Measurements from ENCODE around the gene NAGS. TPM values are rescaled to one million over a fixed set of nuclear protein-coding genes. Genes with fewer than 3 reads are reported as not detected.

Gene NAGS
- polyA plus RNA-seq, 1 donor (not counting 4 experiments of a cell fraction or from before 2014, with no cell fraction given), result 1.8 TPM

DNA sequence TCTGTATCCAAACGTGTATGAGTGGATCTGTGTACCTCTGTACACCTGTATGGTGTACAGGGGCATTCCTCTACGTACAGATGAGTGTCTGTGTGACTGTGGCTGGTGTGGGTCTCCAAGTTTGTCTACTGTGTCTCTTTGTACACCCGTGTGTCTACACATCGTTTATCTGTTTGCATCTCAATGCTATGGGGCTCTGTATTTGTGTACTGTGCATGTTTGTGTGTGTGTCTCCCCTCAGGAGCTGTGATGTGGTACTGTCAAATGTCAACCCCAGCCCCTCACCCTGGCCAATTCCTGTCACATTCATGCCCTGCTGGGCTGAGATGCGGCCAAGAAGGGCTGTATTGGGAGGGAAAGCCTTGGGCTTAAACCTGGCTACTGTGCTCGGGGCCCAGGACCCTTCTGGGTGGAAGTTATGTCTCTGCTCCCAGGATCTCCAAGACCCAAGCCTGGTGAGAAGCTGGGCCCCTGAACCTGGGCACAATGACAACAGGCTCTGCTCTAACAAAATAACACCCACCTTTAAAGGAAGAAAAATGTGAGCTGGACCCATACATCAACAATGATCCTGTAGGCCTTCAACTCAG, 3.5 kb upstream of the NAGS start:
- H3K27me3 ChIP-seq (ENCODE audit: control insufficient read depth, extremely low read depth, insufficient read depth, low read length), result no peaks in the 10 kb centered on the region
- DNase-seq (ENCODE audit: low read depth, low spot score) (no peak), FAIRE-seq (no peak)
- no peaks in the 10 kb centered on the region for H3K9me1 ChIP-seq (ENCODE audit: control insufficient read depth, extremely low read depth, insufficient read depth, low read length)
- TF ChIP-seq EZH2 (IDR thresholded peaks at IDR 0.05; ENCODE audit: low read length), result no peak
- TF ChIP-seq, protein P1, sequence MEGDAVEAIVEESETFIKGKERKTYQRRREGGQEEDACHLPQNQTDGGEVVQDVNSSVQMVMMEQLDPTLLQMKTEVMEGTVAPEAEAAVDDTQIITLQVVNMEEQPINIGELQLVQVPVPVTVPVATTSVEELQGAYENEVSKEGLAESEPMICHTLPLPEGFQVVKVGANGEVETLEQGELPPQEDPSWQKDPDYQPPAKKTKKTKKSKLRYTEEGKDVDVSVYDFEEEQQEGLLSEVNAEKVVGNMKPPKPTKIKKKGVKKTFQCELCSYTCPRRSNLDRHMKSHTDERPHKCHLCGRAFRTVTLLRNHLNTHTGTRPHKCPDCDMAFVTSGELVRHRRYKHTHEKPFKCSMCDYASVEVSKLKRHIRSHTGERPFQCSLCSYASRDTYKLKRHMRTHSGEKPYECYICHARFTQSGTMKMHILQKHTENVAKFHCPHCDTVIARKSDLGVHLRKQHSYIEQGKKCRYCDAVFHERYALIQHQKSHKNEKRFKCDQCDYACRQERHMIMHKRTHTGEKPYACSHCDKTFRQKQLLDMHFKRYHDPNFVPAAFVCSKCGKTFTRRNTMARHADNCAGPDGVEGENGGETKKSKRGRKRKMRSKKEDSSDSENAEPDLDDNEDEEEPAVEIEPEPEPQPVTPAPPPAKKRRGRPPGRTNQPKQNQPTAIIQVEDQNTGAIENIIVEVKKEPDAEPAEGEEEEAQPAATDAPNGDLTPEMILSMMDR (optimal IDR thresholded peaks at IDR 0.05 in 1 of 3, IDR thresholded peaks at IDR 0.05 in 1 of 3, conservative IDR thresholded peaks at IDR 0.05 in 1 of 3; ENCODE audit: extremely low read depth in 1 of 3, insufficient read depth in 2 of 3, low read length in 3 of 3), result no peak
- no peak overlapping the region for H3K9ac ChIP-seq (ENCODE audit: control insufficient read depth, extremely low read depth, insufficient read depth, low read length)
- H3K4me1 ChIP-seq (ENCODE audit: control insufficient read depth, extremely low read depth, insufficient read depth, low read length), result peaks cover 19% of the 10 kb centered on the region
- no peaks in the 10 kb centered on the region for H3K9me3 ChIP-seq (ENCODE audit: control insufficient read depth, low read depth, low read length)
- no peaks in the 10 kb centered on the region for H3K79me2 ChIP-seq (ENCODE audit: control insufficient read depth, insufficient read depth, low read length)
- no peaks in the 10 kb centered on the region for H4K20me1 ChIP-seq (ENCODE audit: control insufficient read depth, extremely low read depth, insufficient read depth, low read length)
- no peak overlapping the region for H3K4me2 ChIP-seq (ENCODE audit: control insufficient read depth, extremely low read depth, insufficient read depth, low read depth, low read length)
- H3K4me3 ChIP-seq (ENCODE audit: control insufficient read depth in 2 of 3, extremely low read depth in 1 of 3, insufficient read depth in 2 of 3, low read depth in 1 of 3, low read length in 3 of 3), result no peak overlapping the region
- no peaks in the 10 kb centered on the region for H3K36me3 ChIP-seq (ENCODE audit: control insufficient read depth in 2 of 2, extremely low read depth in 1 of 2, insufficient read depth in 2 of 2, low read length in 2 of 2)
- dilution Hi-C loops (cut with MboI; ENCODE audit: extremely low pct_ligation_motif_present, low sequenced_read_pairs), result no loop called here
- no peak overlapping the region for H3K27ac ChIP-seq (ENCODE audit: control insufficient read depth, insufficient read depth, low read length)
- H2AFZ ChIP-seq (ENCODE audit: control insufficient read depth, low read length), result no peak overlapping the region

- H3K79me2 ChIP-seq (ENCODE audit: control insufficient read depth, insufficient read depth, low read length), result no peaks in the 10 kb centered on the region
- H3K4me2 ChIP-seq (ENCODE audit: control insufficient read depth, extremely low read depth, insufficient read depth, low read depth, low read length), result no peak overlapping the region
- no peak overlapping the region for H3K9ac ChIP-seq (ENCODE audit: control insufficient read depth, extremely low read depth, insufficient read depth, low read length)
- no peak overlapping the region for H2AFZ ChIP-seq (ENCODE audit: control insufficient read depth, low read length)
- no peak overlapping the region for H3K4me3 ChIP-seq (ENCODE audit: control insufficient read depth in 2 of 3, extremely low read depth in 1 of 3, insufficient read depth in 2 of 3, low read depth in 1 of 3, low read length in 3 of 3)
- TF ChIP-seq, protein P1 (optimal IDR thresholded peaks at IDR 0.05 in 1 of 3, IDR thresholded peaks at IDR 0.05 in 1 of 3, conservative IDR thresholded peaks at IDR 0.05 in 1 of 3; ENCODE audit: extremely low read depth in 1 of 3, insufficient read depth in 2 of 3, low read length in 3 of 3), result no peak
- TF ChIP-seq EZH2 (IDR thresholded peaks at IDR 0.05; ENCODE audit: low read length), result no peak
- H3K27me3 ChIP-seq (ENCODE audit: control insufficient read depth, extremely low read depth, insufficient read depth, low read length), result no peaks in the 10 kb centered on the region
- dilution Hi-C loops (cut with MboI; ENCODE audit: extremely low pct_ligation_motif_present, low sequenced_read_pairs), result no loop called here
- peaks cover 24% of the 10 kb centered on the region for H3K4me1 ChIP-seq (ENCODE audit: control insufficient read depth, extremely low read depth, insufficient read depth, low read length)
- H3K9me3 ChIP-seq (ENCODE audit: control insufficient read depth, low read depth, low read length), result no peaks in the 10 kb centered on the region
- no peaks in the 10 kb centered on the region for H3K9me1 ChIP-seq (ENCODE audit: control insufficient read depth, extremely low read depth, insufficient read depth, low read length)
- no peak overlapping the region for H3K27ac ChIP-seq (ENCODE audit: control insufficient read depth, insufficient read depth, low read length)
- no peak for FAIRE-seq
- no peaks in the 10 kb centered on the region for H4K20me1 ChIP-seq (ENCODE audit: control insufficient read depth, extremely low read depth, insufficient read depth, low read length)
- DNase-seq (ENCODE audit: low read depth, low spot score), result no peak
- no peaks in the 10 kb centered on the region for H3K36me3 ChIP-seq (ENCODE audit: control insufficient read depth in 2 of 2, extremely low read depth in 1 of 2, insufficient read depth in 2 of 2, low read length in 2 of 2)
Measured at GRCh38 chr17:44001461-44001920, 2.9 kb upstream of the NAGS start.
